ENCODE data around the gene NRF1. TPM values are rescaled to one million over a fixed set of nuclear protein-coding genes. Genes with fewer than 3 reads are reported as not detected.

The NRF1 gene
- total and polyA plus RNA-seq, 2 of the 13 experiments (the other 11 are each of a cell fraction or from before 2014, with no cell fraction given) = 9.3 to 10.1 TPM

DNA sequence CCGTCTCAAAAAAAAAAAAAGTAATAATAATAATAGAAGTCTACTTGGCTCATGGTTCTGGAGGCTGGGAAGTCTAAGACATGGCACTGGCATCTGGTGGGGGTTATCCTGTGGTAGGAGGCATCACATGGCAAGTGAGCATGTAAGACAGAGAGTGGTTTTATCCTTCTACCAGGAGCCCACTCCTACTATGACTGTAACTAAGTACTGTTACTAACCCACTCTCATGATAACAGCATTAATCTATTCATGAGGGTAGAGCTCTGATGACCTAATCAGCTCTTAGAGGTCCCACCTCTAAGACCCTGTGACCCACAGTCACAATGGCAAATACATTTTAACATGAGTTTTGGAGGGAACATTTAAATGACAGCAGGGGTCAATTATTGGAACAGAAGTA is 43.3 kb upstream of the NRF1 start:
- H2AFZ ChIP-seq (ENCODE audit: low read length) = no peak overlapping the region
- DNase-seq (ENCODE audit: low spot score) = no peak
- FAIRE-seq = no peak
- 47% methylated on average over 1 of the region's 1 CpG for WGBS (ENCODE audit: low lambda C conversion rate)
- H3K27me3 ChIP-seq (ENCODE audit: control insufficient read depth in 1 of 2, insufficient read depth in 2 of 2, low read length in 2 of 2) = no peaks in the 10 kb centered on the region; a peak in 1 of 5 replicates
- H4K20me1 ChIP-seq (ENCODE audit: insufficient read depth, low read length) = no peaks in the 10 kb centered on the region
- H3K27ac ChIP-seq (ENCODE audit: extremely low read length, insufficient read depth, low read length) = no peak overlapping the region
- H3K4me3 ChIP-seq (replicated peaks in 1 of 3; ENCODE audit: insufficient read depth in 1 of 3, low read depth in 2 of 3, low read length in 3 of 3) = no peak overlapping the region
- POLR2A ChIA-PET = no interaction called here
- peaks cover 19% of the 10 kb centered on the region for H3K4me1 ChIP-seq (ENCODE audit: insufficient read depth, low read length)
- no TSS peak for BruUV-seq (replicated peaks)
- no peak overlapping the region for H3K9ac ChIP-seq (ENCODE audit: insufficient read depth, low read depth, low read length)
- H3K79me2 ChIP-seq (ENCODE audit: insufficient read depth, low read length) = no peaks in the 10 kb centered on the region
- in situ Hi-C loops (cut with HindIII; ENCODE audit: extremely low pct_ligation_motif_present, low pct_unique_long_range_greater_than_20kb) (no loop called here), intact Hi-C loops (cut with micrococcal nuclease; ENCODE audit: unreplicated experiment) (no loop called here)
- no peak for ATAC-seq
- CTCF ChIA-PET (ENCODE audit: low intra/inter-chr PET ratio, low total read pairs) = no interaction called here
- TF ChIP-seq ZNF709 (CRISPR knock-in tag; IDR thresholded peaks at IDR 0.05) (no peak), MTA3 (CRISPR knock-in tag; IDR thresholded peaks at IDR 0.05) (no peak), E2F1 (CRISPR knock-in tag; IDR thresholded peaks at IDR 0.05) (no peak), STAG1 (CRISPR knock-in tag; IDR thresholded peaks at IDR 0.05) (no peak), ZNF20 (CRISPR knock-in tag; IDR thresholded peaks at IDR 0.05) (no peak), ZMYM3 (CRISPR knock-in tag; IDR thresholded peaks at IDR 0.05) (no peak), ZNF256 (CRISPR knock-in tag; conservative IDR thresholded peaks at IDR 0.05) (no peak), ZNF430 (CRISPR knock-in tag; IDR thresholded peaks at IDR 0.05) (no peak), ZNF225 (CRISPR knock-in tag; IDR thresholded peaks at IDR 0.05) (no peak), SMAD1 (CRISPR knock-in tag; IDR thresholded peaks at IDR 0.05; ENCODE audit: borderline replicate concordance, low read depth) (no peak), STAT5B (CRISPR knock-in tag; IDR thresholded peaks at IDR 0.05) (no peak), ZNF484 (CRISPR knock-in tag; IDR thresholded peaks at IDR 0.05; ENCODE audit: borderline replicate concordance, low read depth) (no peak)
- TF ChIP-seq, protein P1, sequence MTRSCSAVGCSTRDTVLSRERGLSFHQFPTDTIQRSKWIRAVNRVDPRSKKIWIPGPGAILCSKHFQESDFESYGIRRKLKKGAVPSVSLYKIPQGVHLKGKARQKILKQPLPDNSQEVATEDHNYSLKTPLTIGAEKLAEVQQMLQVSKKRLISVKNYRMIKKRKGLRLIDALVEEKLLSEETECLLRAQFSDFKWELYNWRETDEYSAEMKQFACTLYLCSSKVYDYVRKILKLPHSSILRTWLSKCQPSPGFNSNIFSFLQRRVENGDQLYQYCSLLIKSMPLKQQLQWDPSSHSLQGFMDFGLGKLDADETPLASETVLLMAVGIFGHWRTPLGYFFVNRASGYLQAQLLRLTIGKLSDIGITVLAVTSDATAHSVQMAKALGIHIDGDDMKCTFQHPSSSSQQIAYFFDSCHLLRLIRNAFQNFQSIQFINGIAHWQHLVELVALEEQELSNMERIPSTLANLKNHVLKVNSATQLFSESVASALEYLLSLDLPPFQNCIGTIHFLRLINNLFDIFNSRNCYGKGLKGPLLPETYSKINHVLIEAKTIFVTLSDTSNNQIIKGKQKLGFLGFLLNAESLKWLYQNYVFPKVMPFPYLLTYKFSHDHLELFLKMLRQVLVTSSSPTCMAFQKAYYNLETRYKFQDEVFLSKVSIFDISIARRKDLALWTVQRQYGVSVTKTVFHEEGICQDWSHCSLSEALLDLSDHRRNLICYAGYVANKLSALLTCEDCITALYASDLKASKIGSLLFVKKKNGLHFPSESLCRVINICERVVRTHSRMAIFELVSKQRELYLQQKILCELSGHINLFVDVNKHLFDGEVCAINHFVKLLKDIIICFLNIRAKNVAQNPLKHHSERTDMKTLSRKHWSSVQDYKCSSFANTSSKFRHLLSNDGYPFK (CRISPR knock-in tag; IDR thresholded peaks at IDR 0.05; ENCODE audit: borderline replicate concordance) = no peak
- TF ChIP-seq, protein P2, sequence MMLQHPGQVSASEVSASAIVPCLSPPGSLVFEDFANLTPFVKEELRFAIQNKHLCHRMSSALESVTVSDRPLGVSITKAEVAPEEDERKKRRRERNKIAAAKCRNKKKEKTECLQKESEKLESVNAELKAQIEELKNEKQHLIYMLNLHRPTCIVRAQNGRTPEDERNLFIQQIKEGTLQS (CRISPR knock-in tag; IDR thresholded peaks at IDR 0.05) = no peak
- TF ChIP-seq, protein P3, sequence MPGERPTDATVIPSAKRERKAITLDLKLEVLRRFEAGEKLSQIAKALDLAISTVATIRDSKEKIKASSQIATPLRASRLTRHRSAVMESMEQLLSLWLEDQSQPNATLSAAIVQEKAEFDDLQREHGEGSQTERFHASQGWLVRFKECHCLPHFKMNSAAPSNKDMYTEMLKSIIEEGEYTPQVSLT (CRISPR knock-in tag; IDR thresholded peaks at IDR 0.05; ENCODE audit: borderline replicate concordance, low read depth) = no peak
- TF ChIP-seq, protein P4, sequence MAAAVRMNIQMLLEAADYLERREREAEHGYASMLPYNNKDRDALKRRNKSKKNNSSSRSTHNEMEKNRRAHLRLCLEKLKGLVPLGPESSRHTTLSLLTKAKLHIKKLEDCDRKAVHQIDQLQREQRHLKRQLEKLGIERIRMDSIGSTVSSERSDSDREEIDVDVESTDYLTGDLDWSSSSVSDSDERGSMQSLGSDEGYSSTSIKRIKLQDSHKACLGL (CRISPR knock-in tag; IDR thresholded peaks at IDR 0.05) = no peak
- TF ChIP-seq, protein P5, sequence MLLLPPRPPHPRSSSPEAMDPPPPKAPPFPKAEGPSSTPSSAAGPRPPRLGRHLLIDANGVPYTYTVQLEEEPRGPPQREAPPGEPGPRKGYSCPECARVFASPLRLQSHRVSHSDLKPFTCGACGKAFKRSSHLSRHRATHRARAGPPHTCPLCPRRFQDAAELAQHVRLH (CRISPR knock-in tag; IDR thresholded peaks at IDR 0.05; ENCODE audit: borderline replicate concordance, low read depth) = no peak
- H3K9me3 ChIP-seq (ENCODE audit: low read length) = no peaks in the 10 kb centered on the region
- H3K4me2 ChIP-seq (ENCODE audit: low read depth, low read length) = no peak overlapping the region
- no peaks in the 10 kb centered on the region for H3K36me3 ChIP-seq (replicated peaks in 1 of 2; ENCODE audit: control insufficient read depth in 1 of 2, insufficient read depth in 2 of 2, low read length in 2 of 2)
